Activated B cell treated with CpG ODN at 0.5 μM for 24 hours (primary cell): ENCODE measurements around the gene HLA-DOA. TPM values are rescaled to one million over a fixed set of nuclear protein-coding genes. Genes with fewer than 3 reads are reported as not detected.

ENCODE experiments used
- ATAC-seq: fragments of 200-7000 bp; cut with Tn5 transposase; one replicate; pipeline ENCODE4 v1.10.0; 2021; ENCODE audit warnings: low read depth, mild to moderate bottlenecking, moderate library complexity
- CTCF ChIA-PET: fragments of 350-600 bp; sonication (Branson Sonifier 250); formaldehyde crosslinking; loops from one replicate; lab custom pipeline; 2021; ENCODE audit warnings: antibody characterized with exemption; lab: Charles Lee
- POLR2A ChIA-PET: fragments of 350-600 bp; sonication (Branson Sonifier 250); formaldehyde crosslinking; loops from one replicate; lab custom pipeline; 2021; ENCODE audit warnings: antibody characterized with exemption; lab: Charles Lee
- DNase-seq: peaks from one replicate; pipeline ENCODE4 v3.0.0; 2022
- H3K27ac Mint-ChIP-seq: one replicate; pipeline ENCODE4 v1.8.0; 2020; ENCODE audit warnings: mixed read lengths
- H3K27me3 Mint-ChIP-seq: one replicate; pipeline ENCODE4 v1.8.0; 2021; ENCODE audit warnings: mixed read lengths
- H3K36me3 Mint-ChIP-seq: one replicate; pipeline ENCODE4 v1.8.0; 2021; ENCODE audit warnings: low read depth, mixed read lengths
- H3K4me1 Mint-ChIP-seq: one replicate; pipeline ENCODE4 v1.8.0; 2021; ENCODE audit warnings: mixed read lengths
- H3K4me3 Mint-ChIP-seq: one replicate; pipeline ENCODE4 v1.8.0; 2020; ENCODE audit warnings: mild to moderate bottlenecking, mixed read lengths
- H3K9me3 Mint-ChIP-seq: one replicate; pipeline ENCODE4 v1.8.0; 2020; ENCODE audit warnings: mixed read lengths
- CTCF ChIP-seq: fragments of 200-600 bp; IDR thresholded peaks from one replicate; pipeline ENCODE4 v1.8.0; 2022; ENCODE audit warnings: antibody characterized with exemption, mild to moderate bottlenecking
- intact Hi-C: fragments of 100-400 bp; cut with micrococcal nuclease; formaldehyde crosslinking; loops from one replicate; pipeline ENCODE4 v1.15.1; 2024
- total RNA-seq: library from RNA; stranded (reverse); gene quantifications from 2 replicates; pipeline ENCODE4 v1.2.3, GENCODE V29; 2022

The HLA-DOA gene
- total RNA-seq, 1 donor from 2014 or later, result 167 TPM

GRCh38 chr6:32969685-32970412 is 39.5 kb downstream of the HLA-DOA start:
- Mint-ChIP-seq H3K36me3 (peaks cover 55% of the 10 kb centered on the region), H3K9me3 (no peaks in the 10 kb centered on the region), H3K27ac (peak overlapping the region; percentile 99), H3K4me1 (peaks cover 39% of the 10 kb centered on the region), H3K27me3 (no peaks in the 10 kb centered on the region), H3K4me3 (peak overlapping the region; percentile 91)
- intact Hi-C loops, result loop anchor here (2.0 to 10.0 kb wide), 5 partner anchors 303 to 775 kb away; partner anchors contain the start of genes HLA-DQB1, HLA-DRA and ZBTB22
- ChIA-PET CTCF (interaction anchor here (0.5 to 11.4 kb wide), 7 partner anchors 14 to 87 kb away, joined by 3 to 151 read pairs (median 48); partner anchors contain the start of genes HLA-DMA and HLA-DMB), POLR2A (interaction anchor here (0.6 to 14.0 kb wide), 41 partner anchors 13 to 779 kb away, joined by 3 to 1150 read pairs (median 19); partner anchors contain the start of genes B3GALT4, HLA-DMA, HLA-DMB and HLA-DOA)
- ATAC-seq, result peak; percentile 1
- TF ChIP-seq CTCF, result no peak
- DNase-seq, result peak; percentile 75

GRCh38 chr6:32968867-32969684 is 40.3 kb downstream of the HLA-DOA start:
- Mint-ChIP-seq H3K27ac (peak overlapping the region; percentile 99), H3K36me3 (peaks cover 47% of the 10 kb centered on the region), H3K27me3 (no peaks in the 10 kb centered on the region), H3K4me1 (peaks cover 33% of the 10 kb centered on the region), H3K4me3 (peak overlapping the region; percentile 91), H3K9me3 (no peaks in the 10 kb centered on the region)
- ChIA-PET CTCF (interaction anchor here (0.5 to 11.4 kb wide), 8 partner anchors 15 to 84 kb away, joined by 3 to 151 read pairs (median 25); partner anchors contain the start of genes HLA-DMA and HLA-DMB), POLR2A (interaction anchor here (0.6 to 14.0 kb wide), 33 partner anchors 12 to 779 kb away, joined by 3 to 1150 read pairs (median 6); partner anchors contain the start of genes HLA-DMA, HLA-DMB, HLA-DOB and HLA-DPA1)
- TF ChIP-seq CTCF, result no peak
- ATAC-seq (peak; percentile 12), DNase-seq (peak; percentile 59)
- intact Hi-C loops, result loop anchor here (1.0 kb wide), 1 partner anchor 28 kb away; the partner anchor contains the start of gene HLA-DMB

- peak; percentile 95 for DNase-seq
- Mint-ChIP-seq H3K27me3 (no peaks in the 10 kb centered on the region), H3K36me3 (peaks cover 39% of the 10 kb centered on the region), H3K27ac (peak within 1 kb of the TSS; percentile 99), H3K9me3 (no peaks in the 10 kb centered on the region), H3K4me3 (peak within 1 kb of the TSS; percentile 91), H3K4me1 (peaks cover 35% of the 10 kb centered on the region)
- ATAC-seq, result peak; percentile 40
- TF ChIP-seq CTCF, result no peak
- POLR2A ChIA-PET, result interaction anchor here (0.6 to 14.0 kb wide), 34 partner anchors 11 to 778 kb away, joined by 3 to 1150 read pairs (median 6); partner anchors contain the start of genes HLA-DMA, HLA-DMB, HLA-DOB and HLA-DPA1
- CTCF ChIA-PET, result interaction anchor here (0.6 to 11.4 kb wide), 11 partner anchors 9 to 130 kb away, joined by 3 to 151 read pairs (median 12); partner anchors contain the start of genes HLA-DMA, HLA-DMB and TAP2
- intact Hi-C loops, result loop anchor here (1.0 kb wide), 1 partner anchor 27 kb away; the partner anchor contains the start of gene HLA-DMB
Observed at GRCh38 chr6:32968093-32968866, 41.1 kb downstream of the HLA-DOA start, which contains the start of gene BRD2. Gene BRD2, plus strand, starts transcription at chr6:32968594. Its CDS starts 4,305 bp downstream, at chr6:32972899.
